ENCODE data around the gene GRPEL2.

GRPEL2 gene

GRCh38 chr5:149297340-149298025 is 47.8 kb upstream of the GRPEL2 start:
- Histone ChIP-seq H3K4me3 (ENCODE audit: low read depth, low read length) (no peak overlapping the region), H3K9me3 (ENCODE audit: control insufficient read depth, insufficient read depth, low read depth, low read length) (no peaks in the 10 kb centered on the region), H3K36me3 (ENCODE audit: control insufficient read depth in 2 of 2, insufficient read depth in 1 of 2, low read length in 2 of 2) (no peaks in the 10 kb centered on the region), H3K27ac (ENCODE audit: extremely low read depth, low read depth, low read length) (no peak overlapping the region), H3K4me1 (ENCODE audit: control insufficient read depth, insufficient read depth, low read length) (no peaks in the 10 kb centered on the region)
- CTCF ChIA-PET = interaction anchor here (0.9 to 2.5 kb wide), 2 partner anchors 20 to 70 kb away, joined by 6 read pairs; no protein-coding TSS in a partner anchor
- POLR2A ChIA-PET = no interaction called here
- TF ChIP-seq REST (tag by site-specific recombination; IDR thresholded peaks at IDR 0.05) = peak; percentile 24; the same call in 1 of the 2 replicates
- TF ChIP-seq ZNF571 (tag by site-specific recombination; IDR thresholded peaks at IDR 0.05) = no peak

GRCh38 chr5:149298163-149298562 is 47.1 kb upstream of the GRPEL2 start:
- no peak for TF ChIP-seq ZNF280C (tag by site-specific recombination; IDR thresholded peaks at IDR 0.05)
- no peak for TF ChIP-seq ZNF791 (tag by site-specific recombination; IDR thresholded peaks at IDR 0.05)
- TF ChIP-seq ZNF202 (tag by site-specific recombination; IDR thresholded peaks at IDR 0.05; ENCODE audit: borderline replicate concordance) = no peak
- no peaks in the 10 kb centered on the region for H3K9me3 ChIP-seq (ENCODE audit: control insufficient read depth, insufficient read depth, low read depth, low read length)
- H3K27ac ChIP-seq (ENCODE audit: extremely low read depth, low read depth, low read length) = no peak overlapping the region
- no peak overlapping the region for H3K4me3 ChIP-seq (ENCODE audit: low read depth, low read length)
- H3K4me1 ChIP-seq (ENCODE audit: control insufficient read depth, insufficient read depth, low read length) = no peaks in the 10 kb centered on the region
- H3K36me3 ChIP-seq (ENCODE audit: control insufficient read depth in 2 of 2, insufficient read depth in 1 of 2, low read length in 2 of 2) = no peaks in the 10 kb centered on the region
- ChIA-PET POLR2A (no interaction called here), CTCF (interaction anchor here (0.8 to 2.5 kb wide), 4 partner anchors 16 to 74 kb away, joined by 3 to 6 read pairs (median 5); no protein-coding TSS in a partner anchor)

GRCh38 chr5:149298842-149299404 is 46.4 kb upstream of the GRPEL2 start:
- POLR2A ChIA-PET = no interaction called here
- Histone ChIP-seq H3K9me3 (ENCODE audit: control insufficient read depth, insufficient read depth, low read depth, low read length) (no peaks in the 10 kb centered on the region), H3K36me3 (ENCODE audit: control insufficient read depth in 2 of 2, insufficient read depth in 1 of 2, low read length in 2 of 2) (no peaks in the 10 kb centered on the region), H3K4me1 (ENCODE audit: control insufficient read depth, insufficient read depth, low read length) (no peaks in the 10 kb centered on the region), H3K27ac (ENCODE audit: extremely low read depth, low read depth, low read length) (no peak overlapping the region), H3K4me3 (ENCODE audit: low read depth, low read length) (no peak overlapping the region)
- TF ChIP-seq GLIS1 (tag by site-specific recombination; IDR thresholded peaks at IDR 0.05) (0 out of 2 replicates have a peak, but pooled peaks have one; percentile 7), ZNF561 (tag by site-specific recombination; IDR thresholded peaks at IDR 0.05; ENCODE audit: borderline replicate concordance) (no peak)
- CTCF ChIA-PET = interaction anchor here (0.8 to 2.5 kb wide), 3 partner anchors 17 to 73 kb away, joined by 3 to 6 read pairs (median 4); no protein-coding TSS in a partner anchor

- no peak overlapping the region for H3K4me3 ChIP-seq (ENCODE audit: low read depth, low read length)
- ChIA-PET POLR2A (no interaction called here), CTCF (interaction anchor here (2.5 kb wide), 1 partner anchor 68 kb away, joined by 6 read pairs; no protein-coding TSS in a partner anchor)
- no peak overlapping the region for H3K27ac ChIP-seq (ENCODE audit: extremely low read depth, low read depth, low read length)
- no peaks in the 10 kb centered on the region for H3K9me3 ChIP-seq (ENCODE audit: control insufficient read depth, insufficient read depth, low read depth, low read length)
- H3K4me1 ChIP-seq (ENCODE audit: control insufficient read depth, insufficient read depth, low read length) = no peaks in the 10 kb centered on the region
- no peaks in the 10 kb centered on the region for H3K36me3 ChIP-seq (ENCODE audit: control insufficient read depth in 2 of 2, insufficient read depth in 1 of 2, low read length in 2 of 2)
- TF ChIP-seq EGR2 (tag by site-specific recombination; IDR thresholded peaks at IDR 0.05; ENCODE audit: low read depth) = peak; percentile 98
- TF ChIP-seq ZNF394 (tag by site-specific recombination; IDR thresholded peaks at IDR 0.05; ENCODE audit: borderline replicate concordance) = no peak
- no peak for TF ChIP-seq ZNF423 (tag by site-specific recombination; IDR thresholded peaks at IDR 0.05)
- no peak for TF ChIP-seq ZNF221 (tag by site-specific recombination; IDR thresholded peaks at IDR 0.05; ENCODE audit: borderline replicate concordance)
- peak; percentile 94 for TF ChIP-seq ZFHX2 (tag by site-specific recombination; conservative IDR thresholded peaks at IDR 0.05)
- TF ChIP-seq ZNF560 (tag by site-specific recombination; IDR thresholded peaks at IDR 0.05; ENCODE audit: borderline replicate concordance) = no peak
- no peak for TF ChIP-seq SP7 (tag by site-specific recombination; IDR thresholded peaks at IDR 0.05)
- no peak for TF ChIP-seq ZNF174 (tag by site-specific recombination; IDR thresholded peaks at IDR 0.05)
- no peak for TF ChIP-seq SP2 (tag by site-specific recombination; IDR thresholded peaks at IDR 0.05)
- no peak for TF ChIP-seq ZNF214 (tag by site-specific recombination; IDR thresholded peaks at IDR 0.05; ENCODE audit: borderline replicate concordance)
- TF ChIP-seq ZNF155 (tag by site-specific recombination; IDR thresholded peaks at IDR 0.05) = no peak
- TF ChIP-seq ZNF692 (tag by site-specific recombination; IDR thresholded peaks at IDR 0.05) = no peak
These were observed 45.7 kb upstream of the GRPEL2 start for GRCh38 chr5:149299451-149300054.
